ENCODE data around the gene SAP30BP.

GRCh38 chr17:75688209-75688825 lies 21.2 kb downstream of the SAP30BP start:
- TF ChIP-seq CTCF (IDR thresholded peaks at IDR 0.05) (no peak), POLR2A (IDR thresholded peaks at IDR 0.05) (no peak)

All from lower leg skin (tissue), 3 donors.